SH-SY5Y (cell line): ENCODE results near the gene TRRAP.

Experiments
- GATA2 ChIP-seq: IDR thresholded peaks from 2 replicates; pipeline ENCODE4 v1.6.1; 2011; ENCODE audit warnings: mild to moderate bottlenecking, low read depth, low read length
- GATA3 ChIP-seq: IDR thresholded peaks from 2 replicates; pipeline ENCODE4 v1.6.1; 2011; ENCODE audit warnings: low read depth, mild to moderate bottlenecking, low read length, moderate library complexity

DNA sequence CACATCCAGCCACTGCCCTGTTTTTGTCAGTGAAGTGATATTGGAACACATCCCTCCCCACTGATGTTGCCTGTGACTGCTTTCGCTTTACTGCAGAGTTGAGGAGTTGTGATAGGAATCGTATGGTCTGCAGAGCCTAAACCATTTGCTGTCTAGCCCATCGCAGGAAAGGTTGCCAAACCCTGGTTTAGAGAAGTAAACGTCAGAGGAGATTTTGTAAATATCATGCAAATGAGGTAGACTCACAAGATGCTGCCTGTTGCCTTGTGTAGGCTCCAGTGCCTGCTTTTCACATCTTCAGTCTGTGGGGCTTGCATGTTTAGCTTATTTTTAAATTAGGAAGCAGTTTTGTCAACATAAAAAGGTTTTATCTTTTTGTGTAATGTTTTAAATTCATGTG is 107.1 kb downstream of the TRRAP start:
- TF ChIP-seq GATA3: no peak
- no peak for TF ChIP-seq GATA2
